Activated naive CD4-positive, alpha-beta T cell treated with anti-CD3 and anti-CD28 coated beads for 36 hours (primary cell): Measurements from ENCODE around the gene MPPE1. TPM values are rescaled to one million over a fixed set of nuclear protein-coding genes. Genes with fewer than 3 reads are reported as not detected.

Experiments used
- CTCF ChIA-PET: fragments of 350-600 bp; sonication (Branson Sonifier 250); formaldehyde crosslinking; loops from one replicate; lab custom pipeline; 2021; ENCODE audit warnings: antibody characterized with exemption; lab: Charles Lee
- DNase-seq: peaks from one replicate; pipeline ENCODE4 v3.0.0-alpha.2; 2020
- H3K27ac Mint-ChIP-seq: one replicate; pipeline ENCODE4 v1.8.0; 2021; ENCODE audit warnings: mild to moderate bottlenecking, mixed read lengths
- H3K27me3 Mint-ChIP-seq: one replicate; pipeline ENCODE4 v1.8.0; 2021; ENCODE audit warnings: low read depth, mixed read lengths
- H3K36me3 Mint-ChIP-seq: one replicate; pipeline ENCODE4 v1.8.0; 2021; ENCODE audit warnings: low read depth, mixed read lengths
- H3K4me1 Mint-ChIP-seq: one replicate; pipeline ENCODE4 v1.8.0; 2021; ENCODE audit warnings: low read depth, mixed read lengths
- H3K4me3 Mint-ChIP-seq: one replicate; pipeline ENCODE4 v1.8.0; 2021; ENCODE audit warnings: mild to moderate bottlenecking, moderate library complexity, mixed read lengths
- H3K9me3 Mint-ChIP-seq: one replicate; pipeline ENCODE4 v1.8.0; 2021; ENCODE audit warnings: mixed read lengths
- intact Hi-C: fragments of 100-400 bp; cut with micrococcal nuclease; formaldehyde crosslinking; loops from one replicate; pipeline ENCODE4 v1.15.1; 2023
- total RNA-seq, 2 experiments: library from RNA; stranded (reverse); gene quantifications; one replicate each; pipeline ENCODE4 v1.2.3, GENCODE V29; 2021

The MPPE1 gene
- total RNA-seq, 2 experiments from 2014 or later: 30.4 to 34.3 TPM

- DNase-seq: no peak
- H3K27ac Mint-ChIP-seq: no peak overlapping the region
- H3K36me3 Mint-ChIP-seq: peaks cover 3% of the 10 kb centered on the region
- H3K4me3 Mint-ChIP-seq: no peak overlapping the region
- H3K9me3 Mint-ChIP-seq: no peaks in the 10 kb centered on the region
- H3K4me1 Mint-ChIP-seq: peaks cover 14% of the 10 kb centered on the region
- CTCF ChIA-PET: interaction anchor here (0.7 to 1.6 kb wide), 3 partner anchors 24 to 115 kb away, joined by 3 to 4 read pairs (median 3); no protein-coding TSS in a partner anchor
- intact Hi-C loops: no loop called here
- H3K27me3 Mint-ChIP-seq: no peaks in the 10 kb centered on the region
These were observed 60.3 kb downstream of the MPPE1 start for GRCh38 chr18:11847811-11848210.

- Mint-ChIP-seq H3K27me3 (no peaks in the 10 kb centered on the region), H3K27ac (no peak overlapping the region), H3K4me1 (peaks cover 9% of the 10 kb centered on the region), H3K9me3 (no peaks in the 10 kb centered on the region), H3K4me3 (no peak overlapping the region), H3K36me3 (no peaks in the 10 kb centered on the region)
- intact Hi-C loops: no loop called here
- DNase-seq: no peak
- CTCF ChIA-PET: no interaction called here
These were observed 62.5 kb downstream of the MPPE1 start for GRCh38 chr18:11845654-11846053.

GRCh38 chr18:11844436-11844835 is 63.7 kb downstream of the MPPE1 start:
- CTCF ChIA-PET: no interaction called here
- no peaks in the 10 kb centered on the region for H3K4me1 Mint-ChIP-seq
- no peaks in the 10 kb centered on the region for H3K9me3 Mint-ChIP-seq
- H3K27ac Mint-ChIP-seq: no peak overlapping the region
- intact Hi-C loops: no loop called here
- H3K4me3 Mint-ChIP-seq: no peak overlapping the region
- DNase-seq: no peak
- H3K27me3 Mint-ChIP-seq: no peaks in the 10 kb centered on the region
- H3K36me3 Mint-ChIP-seq: no peaks in the 10 kb centered on the region

GRCh38 chr18:11842562-11842961 is 65.6 kb downstream of the MPPE1 start:
- H3K27ac Mint-ChIP-seq: no peak overlapping the region
- H3K4me3 Mint-ChIP-seq: no peak overlapping the region
- no peak for DNase-seq
- no peaks in the 10 kb centered on the region for H3K36me3 Mint-ChIP-seq
- H3K4me1 Mint-ChIP-seq: no peaks in the 10 kb centered on the region
- H3K27me3 Mint-ChIP-seq: no peaks in the 10 kb centered on the region
- intact Hi-C loops: no loop called here
- H3K9me3 Mint-ChIP-seq: no peaks in the 10 kb centered on the region
- CTCF ChIA-PET: no interaction called here

DNA sequence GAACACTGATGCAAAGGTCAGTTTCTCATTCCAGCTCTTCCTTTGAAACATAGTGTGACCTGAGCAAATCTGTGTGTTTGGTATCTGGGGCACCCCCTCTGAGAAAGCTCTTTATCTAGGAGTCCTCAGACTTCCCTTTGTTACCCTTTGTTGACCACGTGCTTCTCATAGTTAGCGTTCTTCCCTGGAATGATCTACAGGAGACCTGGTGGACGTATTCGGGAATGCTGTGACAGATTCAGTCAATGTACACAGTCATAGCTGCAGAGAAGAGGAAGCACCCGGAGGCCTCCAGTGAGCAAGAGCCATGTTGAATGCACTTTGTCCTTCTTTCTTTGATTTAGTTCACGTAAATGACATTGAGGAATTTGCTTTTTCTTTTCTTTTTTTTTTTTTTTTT is 67.6 kb downstream of the MPPE1 start:
- no peaks in the 10 kb centered on the region for H3K27me3 Mint-ChIP-seq
- intact Hi-C loops: no loop called here
- H3K36me3 Mint-ChIP-seq: no peaks in the 10 kb centered on the region
- H3K9me3 Mint-ChIP-seq: no peaks in the 10 kb centered on the region
- DNase-seq: no peak
- CTCF ChIA-PET: no interaction called here
- H3K27ac Mint-ChIP-seq: no peak overlapping the region
- no peak overlapping the region for H3K4me3 Mint-ChIP-seq
- no peaks in the 10 kb centered on the region for H3K4me1 Mint-ChIP-seq

- CTCF ChIA-PET: interaction anchor here (0.6 to 0.7 kb wide), 3 partner anchors 98 to 155 kb away, joined by 3 to 5 read pairs (median 3); no protein-coding TSS in a partner anchor
These were observed 68.6 kb downstream of the MPPE1 start for GRCh38 chr18:11839556-11839955.

DNA sequence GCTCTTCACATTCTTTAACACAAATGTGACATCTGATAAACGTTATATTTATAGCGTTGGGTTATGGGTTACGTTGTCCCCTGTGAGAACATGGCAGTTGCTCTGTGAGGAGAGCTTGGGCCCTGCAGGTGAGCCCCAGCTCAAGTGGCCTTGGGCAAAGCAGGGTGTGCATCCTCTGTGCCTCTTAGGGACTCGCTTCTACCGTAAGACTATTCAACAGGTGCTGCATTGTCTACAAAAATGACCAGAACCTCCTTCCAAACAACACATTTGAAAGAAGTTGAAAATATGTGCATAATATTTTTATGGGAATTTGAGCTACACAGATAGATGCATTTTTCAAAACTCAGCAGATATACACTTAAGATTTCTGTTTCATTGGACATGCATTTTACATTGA is 73.3 kb downstream of the MPPE1 start:
- intact Hi-C loops: no loop called here
- Mint-ChIP-seq H3K9me3 (no peaks in the 10 kb centered on the region), H3K27me3 (no peaks in the 10 kb centered on the region), H3K36me3 (no peaks in the 10 kb centered on the region), H3K4me1 (no peaks in the 10 kb centered on the region), H3K4me3 (no peak overlapping the region), H3K27ac (no peak overlapping the region)
- no peak for DNase-seq
- CTCF ChIA-PET: no interaction called here

More at GRCh38 chr18:11839556-11839955, 68.6 kb downstream of the MPPE1 start:
- intact Hi-C loops: no loop called here
- no peak overlapping the region for H3K4me3 Mint-ChIP-seq
- H3K9me3 Mint-ChIP-seq: no peaks in the 10 kb centered on the region
- H3K36me3 Mint-ChIP-seq: no peaks in the 10 kb centered on the region
- DNase-seq: no peak
- H3K27me3 Mint-ChIP-seq: no peaks in the 10 kb centered on the region
- no peak overlapping the region for H3K27ac Mint-ChIP-seq
- H3K4me1 Mint-ChIP-seq: no peaks in the 10 kb centered on the region

Other genes starting within 250 kb of the MPPE1 start
- under 1 TPM in 1 of 2 experiments, not detected in 1; 0.05 TPM for gene GNAL, start 219.1 kb downstream of the MPPE1 start, total RNA-seq
- gene CHMP1B, start 56.9 kb downstream of the MPPE1 start, total RNA-seq: 10 to 100 TPM; 23.2 TPM
- gene IMPA2, start 73.2 kb upstream of the MPPE1 start, total RNA-seq: 10 to 100 TPM; 23.6 to 28.9 TPM
- not detected for gene ANKRD62, start 185.5 kb upstream of the MPPE1 start, total RNA-seq